ENCODE data around the gene PHC2.

The PHC2 gene

DNA sequence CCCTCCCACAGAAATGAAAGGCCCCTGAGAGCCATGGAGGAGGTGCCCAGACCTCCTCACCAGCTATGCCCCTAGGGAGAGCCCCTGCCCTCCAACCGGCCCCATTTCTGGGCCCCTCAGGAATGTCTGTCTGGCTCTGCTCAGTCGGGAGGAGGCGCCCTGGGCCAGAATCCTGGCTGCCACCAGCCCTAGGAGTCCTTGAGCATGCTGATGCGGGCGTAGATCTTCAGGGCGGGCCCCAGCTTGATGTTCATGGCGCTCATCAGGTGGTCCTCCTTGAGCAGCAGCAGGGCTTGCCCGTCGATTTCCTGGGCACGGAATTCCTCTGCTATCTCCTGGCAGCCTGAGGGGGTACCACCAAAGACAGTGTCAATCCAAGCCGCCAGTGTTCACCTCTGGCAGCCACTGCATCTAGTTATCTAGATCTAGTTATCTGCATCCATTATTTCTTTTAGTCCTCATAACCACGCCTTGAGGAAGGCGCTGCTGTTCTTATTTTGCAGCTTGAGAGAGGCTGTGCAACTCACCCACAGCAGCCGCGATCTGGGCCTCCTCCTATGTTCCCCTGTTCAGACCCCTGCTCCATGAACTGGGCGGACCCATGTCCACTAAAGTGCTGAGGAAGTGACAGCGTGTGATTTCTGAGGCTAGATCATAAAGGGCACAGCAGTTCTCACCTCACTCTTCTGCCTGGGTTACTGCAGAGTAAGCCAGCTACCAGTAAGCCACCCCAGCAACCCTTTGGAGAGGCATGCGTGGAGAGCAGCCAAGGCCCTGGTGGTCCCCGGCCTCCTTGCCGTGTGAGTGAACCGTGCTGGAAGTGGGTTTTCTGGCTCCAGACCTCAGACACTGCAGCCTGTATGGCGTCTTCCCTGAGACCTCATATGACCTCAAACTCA, 106.0 kb downstream of the PHC2 start:
- H3K4me1 ChIP-seq (ENCODE audit: control insufficient read depth, insufficient read depth, low read length), result no peaks in the 10 kb centered on the region

DNA sequence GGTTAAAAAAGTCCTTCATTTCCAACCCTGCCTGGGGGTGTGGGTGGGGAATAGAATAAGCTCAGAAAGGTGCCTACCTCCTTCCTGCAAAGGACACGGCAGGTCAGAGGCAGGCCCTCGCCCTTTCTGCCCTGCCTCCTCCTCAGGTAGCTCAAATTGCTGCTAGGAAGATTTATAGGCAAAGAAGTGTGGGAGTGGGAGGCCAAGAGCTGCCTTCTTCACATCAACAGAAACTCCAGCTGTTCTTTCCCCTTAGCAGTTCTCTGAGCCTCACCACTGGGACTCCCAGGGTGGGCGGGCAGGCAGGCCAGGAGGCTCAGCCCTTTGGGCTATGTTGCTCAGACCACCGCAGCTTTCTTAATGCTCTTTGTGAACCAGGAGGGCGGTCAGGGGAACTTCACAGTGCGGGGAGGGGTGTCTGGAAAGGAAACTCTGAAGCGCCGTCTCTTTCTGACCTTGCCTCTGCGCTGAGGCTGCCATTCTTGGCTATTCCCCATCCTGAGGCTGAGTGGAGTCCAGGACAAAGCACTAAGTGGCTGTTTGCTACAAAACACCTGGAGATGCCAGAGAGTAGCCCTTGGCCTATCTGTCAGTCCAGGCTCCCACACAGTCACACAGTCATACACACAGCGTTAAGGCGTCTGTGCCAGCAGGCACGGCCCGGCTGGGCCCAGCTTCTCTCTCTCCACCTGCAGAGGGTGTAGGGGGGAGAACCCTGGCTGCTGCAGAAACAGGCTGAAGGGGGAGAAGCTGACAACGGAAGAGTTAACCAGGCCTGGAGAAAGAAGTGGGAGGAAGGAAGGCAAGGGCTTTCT, 107.0 kb downstream of the PHC2 start:
- ChIA-PET POLR2A (no interaction called here), CTCF (no interaction called here)
- Histone ChIP-seq H3K4me1 (ENCODE audit: control insufficient read depth, insufficient read depth, low read length) (no peaks in the 10 kb centered on the region), H3K36me3 (ENCODE audit: control insufficient read depth in 2 of 2, insufficient read depth in 1 of 2, low read length in 2 of 2) (peaks cover 17 to 73% of the 10 kb centered on the region in 2 experiments), H3K9me3 (ENCODE audit: control insufficient read depth, insufficient read depth, low read depth, low read length) (no peaks in the 10 kb centered on the region), H3K4me3 (ENCODE audit: low read depth, low read length) (no peak overlapping the region), H3K27ac (ENCODE audit: extremely low read depth, low read depth, low read length) (no peak overlapping the region)
- TF ChIP-seq ZNF658 (tag by site-specific recombination; IDR thresholded peaks at IDR 0.05), result no peak
- no peak for TF ChIP-seq ZNF138 (tag by site-specific recombination; IDR thresholded peaks at IDR 0.05; ENCODE audit: borderline replicate concordance)
- no peak for TF ChIP-seq ZNF585B (tag by site-specific recombination; IDR thresholded peaks at IDR 0.05)
- TF ChIP-seq WT1 (tag by site-specific recombination; IDR thresholded peaks at IDR 0.05), result no peak
- TF ChIP-seq EGR2 (tag by site-specific recombination; IDR thresholded peaks at IDR 0.05; ENCODE audit: low read depth), result peak; percentile 65
- no peak for TF ChIP-seq ZSCAN23 (tag by site-specific recombination; IDR thresholded peaks at IDR 0.05)
- TF ChIP-seq AEBP2 (tag by site-specific recombination; IDR thresholded peaks at IDR 0.05; ENCODE audit: borderline replicate concordance), result no peak
- no peak for TF ChIP-seq ZBTB8A (tag by site-specific recombination; IDR thresholded peaks at IDR 0.05)
- TF ChIP-seq GFI1B (tag by site-specific recombination; IDR thresholded peaks at IDR 0.05), result no peak
- no peak for TF ChIP-seq HOXC10 (CRISPR knock-in tag; IDR thresholded peaks at IDR 0.05)
- TF ChIP-seq, protein P1, sequence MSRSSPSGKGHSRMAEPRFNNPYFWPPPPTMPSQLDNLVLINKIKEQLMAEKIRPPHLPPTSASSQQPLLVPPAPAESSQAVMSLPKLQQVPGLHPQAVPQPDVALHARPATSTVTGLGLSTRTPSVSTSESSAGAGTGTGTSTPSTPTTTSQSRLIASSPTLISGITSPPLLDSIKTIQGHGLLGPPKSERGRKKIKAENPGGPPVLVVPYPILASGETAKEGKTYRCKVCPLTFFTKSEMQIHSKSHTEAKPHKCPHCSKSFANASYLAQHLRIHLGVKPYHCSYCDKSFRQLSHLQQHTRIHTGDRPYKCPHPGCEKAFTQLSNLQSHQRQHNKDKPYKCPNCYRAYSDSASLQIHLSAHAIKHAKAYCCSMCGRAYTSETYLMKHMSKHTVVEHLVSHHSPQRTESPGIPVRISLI (tag by site-specific recombination; IDR thresholded peaks at IDR 0.05), result no peak
- TF ChIP-seq ZFHX2 (tag by site-specific recombination; conservative IDR thresholded peaks at IDR 0.05), result peak; percentile 50
- TF ChIP-seq GLIS2 (tag by site-specific recombination; IDR thresholded peaks at IDR 0.05), result no peak
- TF ChIP-seq ZNF596 (tag by site-specific recombination; IDR thresholded peaks at IDR 0.05), result no peak
- TF ChIP-seq ZNF48 (tag by site-specific recombination; IDR thresholded peaks at IDR 0.05), result no peak
- no peak for TF ChIP-seq ZNF792 (tag by site-specific recombination; IDR thresholded peaks at IDR 0.05)
- TF ChIP-seq ZNF610 (tag by site-specific recombination; IDR thresholded peaks at IDR 0.05; ENCODE audit: borderline replicate concordance), result no peak

More for the DNA sequence above, 106.0 kb downstream of the PHC2 start:
- Histone ChIP-seq H3K4me3 (ENCODE audit: low read depth, low read length) (no peak overlapping the region), H3K36me3 (ENCODE audit: control insufficient read depth in 2 of 2, insufficient read depth in 1 of 2, low read length in 2 of 2) (peaks cover 18 to 84% of the 10 kb centered on the region in 2 experiments), H3K9me3 (ENCODE audit: control insufficient read depth, insufficient read depth, low read depth, low read length) (no peaks in the 10 kb centered on the region), H3K27ac (ENCODE audit: extremely low read depth, low read depth, low read length) (no peak overlapping the region)
- peak; percentile 40; the same call in 1 of the 2 replicates for TF ChIP-seq ZIC2 (tag by site-specific recombination; IDR thresholded peaks at IDR 0.05)
- TF ChIP-seq ZSCAN23 (tag by site-specific recombination; IDR thresholded peaks at IDR 0.05), result no peak
- ChIA-PET POLR2A (no interaction called here), CTCF (interaction anchor here (0.6 kb wide), 1 partner anchor 131 kb away, joined by 3 read pairs; no protein-coding TSS in a partner anchor)
